Medulla oblongata (tissue), 1 donor: Measurements from ENCODE around the gene RPP38.

Experiments
- DNase-seq: peaks from one replicate; pipeline ENCODE4 v3.0.0-alpha.2; 2015; ENCODE audit errors: extremely low spot score

Gene RPP38

GRCh38 chr10:15097011-15097812 is at the start of gene RPP38:
Gene RPP38 (plus strand): TSS chr10:15097355. CDS start chr10:15103315, 5,960 bp downstream.
- DNase-seq: peak; percentile 97

- no peak for DNase-seq
Observed at GRCh38 chr10:15049533-15049932, 47.6 kb upstream of the RPP38 start.

- DNase-seq: no peak
Observed at GRCh38 chr10:15052121-15052520, 45.0 kb upstream of the RPP38 start.

GRCh38 chr10:15053061-15053460 is 44.1 kb upstream of the RPP38 start:
- no peak for DNase-seq

GRCh38 chr10:15058689-15059088 is 38.5 kb upstream of the RPP38 start:
- DNase-seq: no peak

GRCh38 chr10:15059914-15060313 is 37.2 kb upstream of the RPP38 start:
- no peak for DNase-seq

- no peak for DNase-seq
Observed at GRCh38 chr10:15060638-15061037, 36.5 kb upstream of the RPP38 start.

GRCh38 chr10:15067154-15067553 is 30.0 kb upstream of the RPP38 start:
- DNase-seq: no peak

GRCh38 chr10:15068802-15069201 is 28.4 kb upstream of the RPP38 start:
- DNase-seq: no peak

GRCh38 chr10:15069230-15069629 is 27.9 kb upstream of the RPP38 start:
- no peak for DNase-seq

- DNase-seq: no peak
Observed at GRCh38 chr10:15072358-15072757, 24.8 kb upstream of the RPP38 start.

GRCh38 chr10:15075421-15075820 is 21.7 kb upstream of the RPP38 start:
- no peak for DNase-seq

GRCh38 chr10:15083674-15084501 is 13.3 kb upstream of the RPP38 start:
- DNase-seq: no peak

GRCh38 chr10:15084502-15084922 is 12.6 kb upstream of the RPP38 start:
- peak; percentile 74 for DNase-seq

- DNase-seq: peak; percentile 89
Observed at GRCh38 chr10:15088428-15089261, 8.5 kb upstream of the RPP38 start, which contains the start of gene ACBD7. Gene ACBD7 (minus strand): TSS chr10:15088776. CDS start chr10:15088728, 48 bp downstream.

GRCh38 chr10:15091418-15091817 is 5.7 kb upstream of the RPP38 start:
- DNase-seq: no peak

GRCh38 chr10:15092855-15093408 is 4.2 kb upstream of the RPP38 start:
- no peak for DNase-seq

- DNase-seq: no peak
Observed at GRCh38 chr10:15096661-15097010, 519 bp upstream of the RPP38 start.

- no peak for DNase-seq
Observed at GRCh38 chr10:15099886-15100285, 2.7 kb downstream of the RPP38 start.

- DNase-seq: no peak
Observed at GRCh38 chr10:15103513-15103912, 6.4 kb downstream of the RPP38 start.

- DNase-seq: peak; percentile 78
Observed at GRCh38 chr10:15106352-15107013, 9.3 kb downstream of the RPP38 start.
